Spleen (tissue), 11 donors: ENCODE results near the gene TNS1. TPM values are rescaled to one million over a fixed set of nuclear protein-coding genes. Genes with fewer than 3 reads are reported as not detected.
A peak's percentile ranks its signal among the peaks of the same experiment; 100 is the strongest.

Experiments used
- DNase-seq: peaks from one replicate; pipeline ENCODE4 v3.0.0-alpha.2; 2020
- H3K27ac ChIP-seq, 8 donors: fragments of 200-600 bp; sonication (generic) in 7 of 8; 1 replicate in 4 of 8; 2 replicates in 4 of 8; pipeline versions ENCODE4 v1.5.0 to v1.8.0; 2016 to 2021; ENCODE audit warnings: inconsistent platforms in 4 of 8, mild to moderate bottlenecking in 4 of 8, moderate library complexity in 1 of 8
- H3K27me3 ChIP-seq, 7 donors: fragments of 200-600 bp; sonication (generic) in 6 of 7; replicated peaks in 1 of 7; 1 replicate in 4 of 7; 2 replicates in 3 of 7; pipeline versions ENCODE4 v1.5.0 to v1.8.0; 2016 to 2021; ENCODE audit warnings: inconsistent platforms in 3 of 7, mild to moderate bottlenecking in 1 of 7
- H3K36me3 ChIP-seq, 6 donors: fragments of 200-600 bp; sonication (generic) in 5 of 6; 1 replicate in 4 of 6; 2 replicates in 2 of 6; pipeline versions ENCODE4 v1.5.0 to v1.8.0; 2016 to 2021; ENCODE audit warnings: inconsistent platforms in 2 of 6
- H3K4me1 ChIP-seq, 6 donors: fragments of 200-600 bp; sonication (generic) in 5 of 6; 1 replicate in 3 of 6; 2 replicates in 3 of 6; pipeline versions ENCODE4 v1.5.0 to v1.8.0; 2016 to 2021; ENCODE audit warnings: inconsistent platforms in 3 of 6
- H3K4me3 ChIP-seq, 8 donors: fragments of 200-600 bp; sonication (generic) in 7 of 8; 1 replicate in 4 of 8; 2 replicates in 4 of 8; pipeline versions ENCODE4 v1.5.0 to v1.8.0; 2016 to 2021; ENCODE audit warnings: inconsistent platforms in 4 of 8, mild to moderate bottlenecking in 4 of 8, moderate library complexity in 2 of 8
- H3K9me3 ChIP-seq, 8 donors: fragments of 200-600 bp; sonication (generic) in 7 of 8; 1 replicate in 4 of 8; 2 replicates in 4 of 8; pipeline versions ENCODE4 v1.5.0 to v1.8.0; 2016 to 2021; ENCODE audit warnings: inconsistent platforms in 4 of 8
- CTCF ChIP-seq, 11 experiments: fragments of 200-600 bp in 7 of 11; fragments of 450-650 bp in 4 of 11; sonication (generic) in 4 of 11; IDR thresholded peaks in 8 of 11; conservative IDR thresholded peaks in 3 of 11; 1 replicate in 7 of 11; 2 replicates in 4 of 11; pipeline versions ENCODE4 v1.4.0 to v1.8.0; 2016 to 2021; ENCODE audit warnings: antibody characterized with exemption in 11 of 11, inconsistent platforms in 4 of 11, mild to moderate bottlenecking in 1 of 11
- POLR2A ChIP-seq, 3 donors: fragments of 450-650 bp; IDR thresholded peaks; one replicate each; pipeline ENCODE4 v1.5.1; 2017; ENCODE audit warnings: antibody characterized with exemption in 3 of 3, mild to moderate bottlenecking in 1 of 3
- POLR2AphosphoS5 ChIP-seq, 3 donors: sonication (generic); formaldehyde crosslinking; IDR thresholded peaks; one replicate each; pipeline ENCODE4 v1.5.1; 2017; ENCODE audit warnings: antibody characterized with exemption in 3 of 3
- WGBS, 5 donors: extraction: QIAGEN DNeasy Blood & Tissue Kit in 3 of 5; methylation state at CpG; one replicate each; pipeline versions ENCODE4 v1.1.5 to v1.1.7; 2013 to 2018; 5-methylcytosine and 5-hydroxymethylcytosine counted together
- intact Hi-C: fragments of 100-400 bp; cut with DNase I; formaldehyde crosslinking; loops from one replicate; pipeline ENCODE4 v1.15.0; 2023; ENCODE audit warnings: low total_unique reads
- polyA plus RNA-seq, 3 donors: library from polyadenylated mRNA; stranded (reverse); fragments of 200-250 nt; gene quantifications; one replicate each; pipeline ENCODE4 v1.2.1, GENCODE V29; 2013
- total RNA-seq, 7 donors: library from RNA; depleted of rRNA in 3 of 7; stranded (reverse); fragments of >200 nt in 3 of 7; fragmentation: NEBNext Ultra II Directional in 4 of 7; extraction: Animal tissue kit (Norgen Biotek cat#: 25700) in 4 of 7; gene quantifications; one replicate each; pipeline versions ENCODE4 v1.1.0 to v1.2.1, GENCODE V29; 2016 to 2021
- donor health status: healthy with polysubstance abuse.
- donor health status: DM: no; HTN: no; CAD: no; lungs with moderate emphysema.
- donor health status: DM: no; HTN: no; CAD: no.
- donor health status: Bipolar disorder and iron deficiency.
- donor health status: healthy.
- donor health status: DM: no; HTN: no; CAD: no.
- donor health status: DM: yes; HTN: yes; CAD: no.

Gene TNS1
- total and polyA plus RNA-seq, 10 donors, result 6.9 to 580 (median 246) TPM

DNA sequence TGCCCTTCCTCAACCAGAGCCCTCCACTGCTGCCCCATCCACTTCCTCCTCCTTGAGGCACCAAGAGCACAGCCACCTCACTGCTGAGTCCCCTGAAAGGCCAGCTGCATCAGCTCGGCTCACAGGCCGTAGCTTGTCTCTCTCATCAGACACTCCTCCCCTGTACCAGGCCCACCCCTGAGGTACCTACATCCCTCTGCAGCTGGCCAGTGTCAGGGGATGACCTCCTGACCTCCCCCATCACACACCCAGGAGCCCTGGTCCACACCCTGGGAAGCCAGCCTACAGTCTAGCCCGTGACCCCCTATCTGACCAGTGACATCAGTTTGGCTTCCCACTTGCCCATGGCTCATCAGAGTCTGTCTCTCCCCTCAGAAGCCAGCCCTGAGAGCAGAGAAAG is 205.6 kb downstream of the TNS1 start:
- DNase-seq, result peak; percentile 65
- Histone ChIP-seq H3K9me3 (no peaks in the 10 kb centered on the region), H3K27ac (no peak overlapping the region), H3K36me3 (peaks cover 0 to 35% (median 2%) of the 10 kb centered on the region in 6 donors), H3K27me3 (no peaks in the 10 kb centered on the region), H3K4me3 (no peak overlapping the region), H3K4me1 (peaks cover 9 to 68% (median 34%) of the 10 kb centered on the region in 6 donors)
- 49 to 69% (median 59%) methylated on average over 3 of the region's 3 CpGs for WGBS, 5 donors
- TF ChIP-seq POLR2AphosphoS5 (IDR thresholded peaks at IDR 0.05) (peak in 2 of 3 donors; percentile 51 to 55), CTCF (IDR thresholded peaks at IDR 0.05 in 8 of 11, conservative IDR thresholded peaks at IDR 0.05 in 3 of 11) (no peak)
- intact Hi-C loops, result no loop called here

DNA sequence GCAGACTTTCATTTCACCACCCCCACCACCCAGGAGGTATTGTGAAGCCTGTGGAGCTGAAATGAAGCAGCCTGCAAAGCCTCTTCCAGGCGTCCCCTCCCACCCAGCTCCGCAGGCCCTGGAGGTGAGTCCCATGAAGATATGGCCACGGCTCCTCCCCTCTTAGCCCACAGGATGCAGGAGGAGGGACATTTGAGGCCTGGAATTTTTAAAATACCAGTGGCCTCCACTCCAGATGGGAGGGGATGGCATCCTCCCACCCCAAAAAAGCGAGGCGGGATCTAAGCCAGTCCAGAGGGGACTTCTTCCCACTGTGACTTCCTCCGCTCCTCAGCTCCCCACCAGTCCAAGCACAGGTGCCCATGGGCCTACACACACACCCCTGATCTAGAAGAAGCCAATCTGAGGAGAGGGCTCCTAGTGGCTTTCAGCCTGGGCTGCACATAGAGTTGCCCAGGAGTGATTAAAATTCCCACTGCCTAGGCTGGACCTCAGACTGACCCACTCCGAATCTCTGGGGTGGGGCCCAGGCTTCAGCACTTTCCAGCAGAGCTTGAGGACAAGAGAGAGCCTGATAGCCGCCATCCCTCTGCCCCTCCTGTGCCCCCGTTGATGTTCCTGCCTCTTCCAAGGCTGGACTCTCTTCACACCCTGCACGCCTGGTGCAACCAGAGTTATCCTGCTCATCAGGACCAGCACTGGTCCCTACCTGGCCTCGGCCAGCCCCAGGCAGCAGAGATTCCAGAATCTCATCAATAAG is 206.9 kb downstream of the TNS1 start:
- intact Hi-C loops, result no loop called here
- TF ChIP-seq POLR2AphosphoS5 (IDR thresholded peaks at IDR 0.05) (peak in 1 of 3 donors; percentile 15), CTCF (IDR thresholded peaks at IDR 0.05 in 8 of 11, conservative IDR thresholded peaks at IDR 0.05 in 3 of 11) (no peak)
- Histone ChIP-seq H3K9me3 (no peaks in the 10 kb centered on the region), H3K4me3 (no peak overlapping the region), H3K27ac (peak overlapping the region in 2 of 8 donors; percentile 6 to 18), H3K27me3 (no peaks in the 10 kb centered on the region), H3K36me3 (peaks cover 0 to 22% (median 0%) of the 10 kb centered on the region in 6 donors), H3K4me1 (peaks cover 9 to 81% (median 38%) of the 10 kb centered on the region in 6 donors)
- WGBS, 5 donors, result 50 to 82% (median 81%) methylated on average over 11 of the region's 11 CpGs
- no peak for DNase-seq

DNA sequence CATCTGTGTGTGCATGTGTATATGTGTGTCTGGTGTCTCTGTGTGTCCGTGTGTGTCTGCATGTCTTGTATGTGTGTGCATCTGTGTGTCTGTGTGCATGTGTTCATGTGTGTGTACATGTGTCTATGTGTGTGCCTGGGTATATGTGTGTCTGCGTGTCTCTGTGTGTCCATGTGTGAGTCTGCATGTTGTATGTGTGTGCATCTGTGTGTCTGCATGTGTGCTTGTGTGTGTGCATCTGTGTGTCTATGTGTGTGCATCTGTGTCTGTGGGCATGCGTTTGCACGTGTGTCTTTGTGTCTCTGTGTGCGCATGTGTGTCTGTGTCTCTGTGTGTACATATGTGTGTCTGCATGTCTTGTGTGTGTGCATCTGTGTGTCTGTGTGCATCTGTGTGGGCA is 207.7 kb downstream of the TNS1 start:
- TF ChIP-seq CTCF (IDR thresholded peaks at IDR 0.05 in 8 of 11, conservative IDR thresholded peaks at IDR 0.05 in 3 of 11) (no peak), POLR2AphosphoS5 (IDR thresholded peaks at IDR 0.05) (no peak), POLR2A (IDR thresholded peaks at IDR 0.05) (no peak)
- DNase-seq, result no peak
- WGBS, 5 donors, result 85 to 98% (median 95%) methylated on average over 5 of the region's 5 CpGs

GRCh38 chr2:217794133-217794986 is 208.4 kb downstream of the TNS1 start:
- H3K27me3 ChIP-seq, result no peaks in the 10 kb centered on the region
- DNase-seq, result no peak
- intact Hi-C loops, result no loop called here
- H3K4me1 ChIP-seq, result peaks cover 15 to 95% (median 52%) of the 10 kb centered on the region in 6 donors
- peaks cover 0 to 8% (median 0%) of the 10 kb centered on the region in 6 donors for H3K36me3 ChIP-seq
- H3K27ac ChIP-seq, result peak overlapping the region in 3 of 8 donors; percentile 14 to 28 (median 18)
- H3K9me3 ChIP-seq, result no peaks in the 10 kb centered on the region
- no peak overlapping the region for H3K4me3 ChIP-seq
- 74 to 94% (median 85%) methylated on average over 11 to 13 of the region's 13 CpGs for WGBS, 5 donors
- TF ChIP-seq POLR2AphosphoS5 (IDR thresholded peaks at IDR 0.05) (peak in 1 of 3 donors; percentile 21), CTCF (IDR thresholded peaks at IDR 0.05 in 8 of 11, conservative IDR thresholded peaks at IDR 0.05 in 3 of 11) (no peak)

More for the DNA sequence above, 207.7 kb downstream of the TNS1 start:
- no peaks in the 10 kb centered on the region for H3K27me3 ChIP-seq
- H3K36me3 ChIP-seq, result peaks cover 0 to 14% (median 0%) of the 10 kb centered on the region in 6 donors
- intact Hi-C loops, result no loop called here
- no peak overlapping the region for H3K4me3 ChIP-seq
- H3K4me1 ChIP-seq, result peaks cover 9 to 89% (median 46%) of the 10 kb centered on the region in 6 donors
- H3K9me3 ChIP-seq, result no peaks in the 10 kb centered on the region
- no peak overlapping the region for H3K27ac ChIP-seq
